NT2/D1 (cell line): ENCODE results near the gene MAP3K20.

Experiments
- DNase-seq: peaks from one replicate; pipeline ENCODE4 v3.0.0-alpha.2; 2011; ENCODE audit warnings: low read depth, low spot score
- H3K27me3 ChIP-seq: 2 replicates; pipeline ENCODE4 v1.6.0; 2011; ENCODE audit warnings: mild to moderate bottlenecking; ENCODE audit not compliant: insufficient read length, insufficient read depth
- H3K36me3 ChIP-seq: 2 replicates; pipeline ENCODE4 v1.6.1; 2011; ENCODE audit warnings: mild to moderate bottlenecking, low read length, mixed read lengths; ENCODE audit not compliant: insufficient read depth, insufficient read length
- H3K4me1 ChIP-seq: 2 replicates; pipeline ENCODE4 v1.5.1; 2011; ENCODE audit not compliant: insufficient read depth, insufficient read length
- H3K4me3 ChIP-seq: 2 replicates; pipeline ENCODE4 v1.5.1; 2011; ENCODE audit warnings: low read depth; ENCODE audit not compliant: insufficient read length
- H3K9ac ChIP-seq: 2 replicates; pipeline ENCODE4 v1.6.0; 2011; ENCODE audit warnings: low read depth; ENCODE audit not compliant: insufficient read length
- H3K9me3 ChIP-seq: 2 replicates; pipeline ENCODE4 v1.5.1; 2011; ENCODE audit warnings: mild to moderate bottlenecking, low read length; ENCODE audit not compliant: insufficient read depth
- SUZ12 ChIP-seq: IDR thresholded peaks from 2 replicates; pipeline ENCODE4 v1.6.1; 2011; ENCODE audit not compliant: insufficient read length, insufficient read depth; ENCODE audit errors: extremely low read depth
- YY1 ChIP-seq: IDR thresholded peaks from 2 replicates; pipeline ENCODE4 v1.6.1; 2011; ENCODE audit not compliant: insufficient read length, insufficient read depth
- ZNF274 ChIP-seq: IDR thresholded peaks from 2 replicates; pipeline ENCODE4 v1.6.1; 2011; ENCODE audit warnings: mild to moderate bottlenecking, low read depth, low read length

MAP3K20 gene

DNA sequence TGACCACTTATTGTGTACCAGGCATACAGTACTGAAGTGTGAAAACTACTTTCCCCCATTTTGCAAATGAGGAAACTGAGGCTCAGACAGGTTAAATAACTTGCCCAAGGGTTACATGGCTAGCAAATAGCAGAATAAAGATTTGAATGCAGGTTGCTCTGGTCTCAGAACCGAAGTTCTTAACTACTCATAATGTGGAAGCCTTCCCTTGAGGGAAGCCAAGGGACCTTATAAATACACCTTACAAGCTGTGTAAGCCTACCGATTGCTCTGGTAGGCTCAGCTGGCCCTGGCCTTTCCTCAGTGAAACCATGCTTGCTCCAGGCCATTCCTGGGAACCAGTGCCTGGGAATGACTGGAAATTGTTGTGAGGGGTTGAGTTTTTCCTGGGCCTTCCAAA is 164.4 kb downstream of the MAP3K20 start:
- Histone ChIP-seq H3K27me3 (no peaks in the 10 kb centered on the region), H3K9ac (no peak overlapping the region), H3K36me3 (peaks cover 7% of the 10 kb centered on the region), H3K4me1 (peaks cover 6% of the 10 kb centered on the region), H3K9me3 (no peaks in the 10 kb centered on the region), H3K4me3 (no peak overlapping the region)
- TF ChIP-seq SUZ12, result no peak
- no peak for DNase-seq

DNA sequence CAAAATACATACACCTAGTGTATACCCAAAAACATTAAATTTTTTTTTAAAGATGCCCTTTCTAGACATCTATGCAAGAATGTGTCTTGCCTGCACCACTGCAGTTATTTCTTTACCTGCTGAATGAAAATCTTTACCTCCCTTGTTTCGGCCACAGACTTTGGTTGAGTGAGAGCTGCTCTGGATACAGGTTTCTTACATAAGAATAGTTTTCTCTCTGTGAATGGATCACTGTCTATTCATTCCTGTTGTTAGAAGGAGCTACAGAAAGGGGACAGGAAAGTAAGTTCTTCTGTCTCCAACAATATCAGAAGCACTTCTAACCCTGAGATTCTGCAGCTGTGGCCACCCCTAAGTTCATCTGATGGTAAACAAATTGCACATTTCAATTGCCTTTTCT is 166.0 kb downstream of the MAP3K20 start:
- Histone ChIP-seq H3K9ac (no peak overlapping the region), H3K9me3 (no peaks in the 10 kb centered on the region), H3K4me3 (no peak overlapping the region), H3K36me3 (peaks cover 7% of the 10 kb centered on the region), H3K4me1 (no peaks in the 10 kb centered on the region), H3K27me3 (no peaks in the 10 kb centered on the region)
- DNase-seq, result no peak
- no peak for TF ChIP-seq ZNF274
- no peak for TF ChIP-seq YY1
- TF ChIP-seq SUZ12, result no peak

DNA sequence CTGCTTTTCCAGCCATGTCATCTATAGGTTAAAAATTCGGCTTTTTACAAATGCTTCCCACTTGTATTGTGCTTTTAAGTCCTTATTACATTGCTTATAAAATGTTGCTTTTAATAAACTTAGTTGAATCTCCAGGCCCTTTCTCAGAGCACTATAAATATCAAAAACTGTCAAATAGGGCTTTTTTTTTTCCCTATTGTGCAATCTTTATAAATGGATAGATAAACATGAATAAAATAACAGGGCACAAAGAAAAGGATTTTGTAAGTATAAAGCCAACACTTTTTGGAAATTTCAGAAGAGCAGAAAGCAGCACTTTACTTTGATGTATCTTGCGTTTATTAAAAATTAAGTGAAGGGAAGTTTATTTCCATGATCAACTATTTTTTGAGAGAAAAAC is 171.5 kb downstream of the MAP3K20 start:
- no peak overlapping the region for H3K4me3 ChIP-seq
- no peaks in the 10 kb centered on the region for H3K36me3 ChIP-seq
- H3K9ac ChIP-seq, result no peak overlapping the region
- DNase-seq, result no peak
- no peaks in the 10 kb centered on the region for H3K9me3 ChIP-seq
- TF ChIP-seq SUZ12 (no peak), ZNF274 (no peak), YY1 (no peak)
- no peaks in the 10 kb centered on the region for H3K27me3 ChIP-seq
- no peaks in the 10 kb centered on the region for H3K4me1 ChIP-seq

DNA sequence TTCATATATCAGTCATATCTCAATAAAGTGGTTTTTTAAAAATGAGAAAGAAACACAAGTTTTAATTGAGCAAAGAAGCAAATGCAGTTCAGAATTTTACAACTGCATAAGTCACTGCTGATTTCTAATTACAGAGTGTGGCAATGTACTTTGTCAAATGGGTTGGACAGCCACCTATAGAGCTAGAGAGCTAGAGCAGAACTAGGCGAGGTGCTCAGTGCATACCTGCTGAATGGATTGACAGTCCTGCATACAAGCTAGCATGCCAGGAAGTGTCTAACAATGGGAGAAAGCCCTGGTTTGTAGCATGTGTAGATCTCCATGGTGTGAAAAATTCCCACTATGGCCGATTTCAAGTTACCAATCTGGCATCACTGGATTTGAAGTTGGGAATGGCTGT is 172.7 kb downstream of the MAP3K20 start:
- no peaks in the 10 kb centered on the region for H3K36me3 ChIP-seq
- H3K4me3 ChIP-seq, result no peak overlapping the region
- no peaks in the 10 kb centered on the region for H3K4me1 ChIP-seq
- no peaks in the 10 kb centered on the region for H3K27me3 ChIP-seq
- H3K9me3 ChIP-seq, result no peaks in the 10 kb centered on the region
- DNase-seq, result no peak
- TF ChIP-seq ZNF274 (no peak), YY1 (no peak), SUZ12 (no peak)
- no peak overlapping the region for H3K9ac ChIP-seq

DNA sequence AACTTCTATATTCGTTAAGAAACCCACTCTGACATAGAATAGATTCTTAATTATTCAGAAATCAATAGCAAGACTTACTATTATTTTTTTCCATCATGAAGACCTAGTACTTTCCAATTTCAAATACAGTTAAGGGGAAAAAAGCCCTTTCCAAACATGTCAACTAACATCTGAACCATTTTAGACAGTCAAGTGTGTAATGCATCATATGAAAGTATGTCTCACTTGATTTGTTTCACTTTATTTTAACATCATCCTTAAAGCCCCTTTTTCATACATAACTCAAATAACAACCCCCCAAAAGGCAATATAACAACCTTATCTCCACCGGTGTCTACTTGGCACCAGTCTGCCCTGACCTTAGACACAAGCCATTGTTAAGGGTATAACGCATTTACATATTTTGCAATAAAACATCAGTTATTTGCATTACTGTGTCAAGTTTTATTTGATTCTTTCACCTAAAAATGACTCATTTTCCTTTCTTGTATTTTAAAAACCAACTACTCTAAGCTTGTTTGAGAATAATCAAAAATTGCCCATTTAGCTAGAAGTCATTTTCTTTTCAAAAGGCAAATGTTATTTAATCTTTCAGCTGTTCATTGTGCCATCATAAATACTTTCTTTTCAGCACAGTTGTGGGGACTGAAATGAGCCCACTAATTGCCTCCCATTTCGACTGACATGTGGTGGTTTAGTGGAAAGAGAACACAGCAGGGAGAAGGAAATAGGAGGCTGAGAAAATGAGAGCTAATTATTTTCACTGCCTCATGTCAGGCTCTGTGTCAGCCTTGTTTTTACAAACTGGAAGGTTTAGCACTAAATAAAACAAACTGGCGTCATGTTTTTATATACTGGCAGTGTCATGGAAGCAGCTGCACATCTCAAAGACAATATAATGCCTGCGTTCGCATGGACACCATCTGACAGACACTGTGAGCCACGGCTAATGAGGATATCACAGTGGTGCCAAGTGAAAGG is 174.3 kb downstream of the MAP3K20 start:
- Histone ChIP-seq H3K27me3 (no peaks in the 10 kb centered on the region), H3K9ac (no peak overlapping the region), H3K9me3 (no peaks in the 10 kb centered on the region), H3K4me1 (no peaks in the 10 kb centered on the region), H3K36me3 (no peaks in the 10 kb centered on the region), H3K4me3 (no peak overlapping the region)
- DNase-seq, result no peak
- TF ChIP-seq SUZ12 (no peak), YY1 (no peak), ZNF274 (no peak)

DNA sequence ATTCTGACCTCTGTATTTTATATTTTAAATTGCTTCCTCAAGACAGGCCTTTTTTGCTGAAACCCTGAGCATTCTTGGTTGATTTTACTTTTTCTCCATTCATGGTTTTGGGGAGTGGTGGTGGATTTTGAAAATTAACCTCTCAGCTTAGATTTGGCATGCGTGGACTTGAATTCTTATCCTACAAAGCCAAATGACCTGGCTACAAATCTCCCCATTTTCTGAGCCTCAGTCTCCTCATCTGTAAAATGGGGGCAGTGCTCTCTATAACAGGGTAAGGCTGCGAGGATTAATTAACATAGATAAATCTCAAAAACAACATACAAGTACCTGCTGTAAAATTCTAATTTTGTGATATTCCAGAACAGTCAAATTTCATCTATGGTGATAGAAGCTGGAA is 175.6 kb downstream of the MAP3K20 start:
- no peak overlapping the region for H3K9ac ChIP-seq
- TF ChIP-seq ZNF274 (no peak), YY1 (no peak), SUZ12 (no peak)

DNA sequence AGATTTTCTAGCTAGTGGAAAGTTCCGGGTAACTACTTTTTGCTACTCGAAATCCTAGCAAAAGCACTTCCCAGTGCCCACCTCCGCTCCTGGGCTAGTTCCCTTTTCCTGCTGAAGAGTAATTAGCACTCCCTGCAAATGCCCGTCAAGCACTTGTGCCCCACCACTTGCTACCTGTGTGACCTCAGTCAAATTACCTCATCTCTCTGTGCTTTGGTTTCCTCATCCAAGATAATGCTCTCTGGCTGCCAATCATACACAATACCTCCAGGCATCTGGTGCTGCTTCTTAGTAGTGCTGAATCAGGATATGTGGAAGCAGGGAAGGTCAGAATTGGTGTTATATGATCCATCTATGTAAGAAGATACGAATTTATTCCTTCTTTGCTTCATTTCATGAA is 176.9 kb downstream of the MAP3K20 start:
- no peaks in the 10 kb centered on the region for H3K4me1 ChIP-seq
- no peak for DNase-seq
- H3K4me3 ChIP-seq, result no peak overlapping the region
- no peak overlapping the region for H3K9ac ChIP-seq
- no peaks in the 10 kb centered on the region for H3K36me3 ChIP-seq
- TF ChIP-seq SUZ12 (no peak), YY1 (no peak), ZNF274 (no peak)
- H3K9me3 ChIP-seq, result no peaks in the 10 kb centered on the region
- H3K27me3 ChIP-seq, result no peaks in the 10 kb centered on the region

More for the DNA sequence above, 175.6 kb downstream of the MAP3K20 start:
- no peaks in the 10 kb centered on the region for H3K27me3 ChIP-seq
- no peaks in the 10 kb centered on the region for H3K4me1 ChIP-seq
- no peak for DNase-seq
- H3K4me3 ChIP-seq, result no peak overlapping the region
- H3K9me3 ChIP-seq, result no peaks in the 10 kb centered on the region
- no peaks in the 10 kb centered on the region for H3K36me3 ChIP-seq
